Ishikawa (cell line): Measurements from ENCODE around the gene B3GAT2.

Experiments used
- CEBPB ChIP-seq: IDR thresholded peaks from 2 replicates; pipeline ENCODE4 v1.6.1; 2012
- CREB1 ChIP-seq: IDR thresholded peaks from 2 replicates; pipeline ENCODE4 v1.6.1; 2012; ENCODE audit warnings: low read depth
- EGR1 ChIP-seq: IDR thresholded peaks from 2 replicates; pipeline ENCODE4 v1.6.1; 2012
- EP300 ChIP-seq: IDR thresholded peaks from 2 replicates; pipeline ENCODE4 v1.6.1; 2012; ENCODE audit warnings: borderline replicate concordance
- FOXM1 ChIP-seq: IDR thresholded peaks from 2 replicates; pipeline ENCODE4 v1.6.1; 2012; ENCODE audit warnings: low read depth, borderline replicate concordance
- NFIC ChIP-seq: IDR thresholded peaks from 2 replicates; pipeline ENCODE4 v1.6.1; 2012
- RAD21 ChIP-seq: IDR thresholded peaks from 2 replicates; pipeline ENCODE4 v1.6.1; 2012; ENCODE audit warnings: low read depth
- TAF1 ChIP-seq: IDR thresholded peaks from 2 replicates; pipeline ENCODE4 v1.6.1; 2012; ENCODE audit warnings: low read depth, mild to moderate bottlenecking
- TCF12 ChIP-seq: IDR thresholded peaks from 2 replicates; pipeline ENCODE4 v1.6.1; 2012; ENCODE audit warnings: low read depth
- TEAD4 ChIP-seq: IDR thresholded peaks from 2 replicates; pipeline ENCODE4 v1.6.1; 2012
- YY1 ChIP-seq: IDR thresholded peaks from 2 replicates; pipeline ENCODE4 v1.6.1; 2012; ENCODE audit warnings: low read depth
- ZBTB7A ChIP-seq: IDR thresholded peaks from 2 replicates; pipeline ENCODE4 v1.6.1; 2012; ENCODE audit warnings: low read depth
- TF ChIP-seq, protein P1 (sequence below): IDR thresholded peaks from 2 replicates; pipeline ENCODE4 v1.6.1; 2012; ENCODE audit warnings: low read depth, mild to moderate bottlenecking
- TF ChIP-seq, protein P2 (sequence below): IDR thresholded peaks from 2 replicates; pipeline ENCODE4 v1.6.1; 2012
- TF ChIP-seq, protein P3 (sequence below): IDR thresholded peaks from 2 replicates; pipeline ENCODE4 v1.6.1; 2012

The B3GAT2 gene

DNA sequence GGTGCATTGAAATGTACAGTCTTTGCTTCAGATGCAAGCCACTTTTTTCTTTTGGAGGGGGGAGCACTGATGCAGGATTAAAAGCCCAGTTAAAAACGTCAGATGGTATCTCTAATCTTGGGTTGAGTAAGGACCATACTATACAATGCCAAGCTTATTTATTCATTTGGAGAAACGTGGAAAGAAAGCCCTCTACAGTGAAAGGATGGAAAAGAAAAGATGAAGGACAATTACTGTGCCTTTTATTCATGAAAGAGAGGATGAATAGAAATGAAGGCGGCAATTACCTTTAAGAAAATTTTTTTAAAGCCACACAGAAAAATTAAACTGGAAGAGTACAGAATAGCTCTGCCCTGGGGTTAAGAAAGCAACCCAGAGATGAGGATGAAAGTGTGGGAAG, 2.7 kb downstream of the B3GAT2 start:
- no peak for TF ChIP-seq CEBPB
- TF ChIP-seq TCF12, result no peak
- TF ChIP-seq EGR1, result no peak
- TF ChIP-seq ZBTB7A, result no peak

DNA sequence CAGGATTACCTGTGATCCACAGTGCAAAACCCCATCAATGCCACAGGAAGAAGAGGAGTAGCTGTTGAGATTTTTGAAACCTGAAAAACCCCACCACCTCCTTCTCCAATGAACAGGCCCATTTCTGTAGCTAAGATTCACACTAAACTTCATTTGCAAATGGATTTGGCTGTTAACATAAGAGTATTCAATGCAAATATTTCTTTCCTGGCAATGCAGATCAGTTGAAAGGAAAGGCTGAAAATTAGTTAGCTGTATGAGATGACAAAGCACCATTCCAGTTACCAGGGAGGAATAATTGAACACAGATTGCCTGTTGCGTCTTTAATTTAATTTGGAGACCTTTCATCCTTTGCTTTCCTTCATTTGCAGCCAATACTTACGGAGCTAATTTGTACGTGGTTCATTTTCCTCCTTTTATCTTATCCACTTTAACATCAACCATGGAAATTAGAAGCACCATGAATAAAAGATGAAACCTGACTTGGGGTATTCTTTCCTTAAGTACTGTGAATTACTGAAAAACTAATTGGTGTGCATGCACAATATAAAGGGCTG, 4.2 kb downstream of the B3GAT2 start:
- TF ChIP-seq CEBPB (no peak), TEAD4 (no peak), CREB1 (no peak), NFIC (no peak), TAF1 (no peak), FOXM1 (no peak), TCF12 (no peak), RAD21 (no peak), EGR1 (no peak), YY1 (no peak), EP300 (no peak), ZBTB7A (no peak)
- TF ChIP-seq, protein P1, sequence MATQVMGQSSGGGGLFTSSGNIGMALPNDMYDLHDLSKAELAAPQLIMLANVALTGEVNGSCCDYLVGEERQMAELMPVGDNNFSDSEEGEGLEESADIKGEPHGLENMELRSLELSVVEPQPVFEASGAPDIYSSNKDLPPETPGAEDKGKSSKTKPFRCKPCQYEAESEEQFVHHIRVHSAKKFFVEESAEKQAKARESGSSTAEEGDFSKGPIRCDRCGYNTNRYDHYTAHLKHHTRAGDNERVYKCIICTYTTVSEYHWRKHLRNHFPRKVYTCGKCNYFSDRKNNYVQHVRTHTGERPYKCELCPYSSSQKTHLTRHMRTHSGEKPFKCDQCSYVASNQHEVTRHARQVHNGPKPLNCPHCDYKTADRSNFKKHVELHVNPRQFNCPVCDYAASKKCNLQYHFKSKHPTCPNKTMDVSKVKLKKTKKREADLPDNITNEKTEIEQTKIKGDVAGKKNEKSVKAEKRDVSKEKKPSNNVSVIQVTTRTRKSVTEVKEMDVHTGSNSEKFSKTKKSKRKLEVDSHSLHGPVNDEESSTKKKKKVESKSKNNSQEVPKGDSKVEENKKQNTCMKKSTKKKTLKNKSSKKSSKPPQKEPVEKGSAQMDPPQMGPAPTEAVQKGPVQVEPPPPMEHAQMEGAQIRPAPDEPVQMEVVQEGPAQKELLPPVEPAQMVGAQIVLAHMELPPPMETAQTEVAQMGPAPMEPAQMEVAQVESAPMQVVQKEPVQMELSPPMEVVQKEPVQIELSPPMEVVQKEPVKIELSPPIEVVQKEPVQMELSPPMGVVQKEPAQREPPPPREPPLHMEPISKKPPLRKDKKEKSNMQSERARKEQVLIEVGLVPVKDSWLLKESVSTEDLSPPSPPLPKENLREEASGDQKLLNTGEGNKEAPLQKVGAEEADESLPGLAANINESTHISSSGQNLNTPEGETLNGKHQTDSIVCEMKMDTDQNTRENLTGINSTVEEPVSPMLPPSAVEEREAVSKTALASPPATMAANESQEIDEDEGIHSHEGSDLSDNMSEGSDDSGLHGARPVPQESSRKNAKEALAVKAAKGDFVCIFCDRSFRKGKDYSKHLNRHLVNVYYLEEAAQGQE, result no peak
- TF ChIP-seq, protein P2, sequence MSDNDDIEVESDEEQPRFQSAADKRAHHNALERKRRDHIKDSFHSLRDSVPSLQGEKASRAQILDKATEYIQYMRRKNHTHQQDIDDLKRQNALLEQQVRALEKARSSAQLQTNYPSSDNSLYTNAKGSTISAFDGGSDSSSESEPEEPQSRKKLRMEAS, result no peak
- TF ChIP-seq, protein P3, sequence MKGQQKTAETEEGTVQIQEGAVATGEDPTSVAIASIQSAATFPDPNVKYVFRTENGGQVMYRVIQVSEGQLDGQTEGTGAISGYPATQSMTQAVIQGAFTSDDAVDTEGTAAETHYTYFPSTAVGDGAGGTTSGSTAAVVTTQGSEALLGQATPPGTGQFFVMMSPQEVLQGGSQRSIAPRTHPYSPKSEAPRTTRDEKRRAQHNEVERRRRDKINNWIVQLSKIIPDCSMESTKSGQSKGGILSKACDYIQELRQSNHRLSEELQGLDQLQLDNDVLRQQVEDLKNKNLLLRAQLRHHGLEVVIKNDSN, result no peak

DNA sequence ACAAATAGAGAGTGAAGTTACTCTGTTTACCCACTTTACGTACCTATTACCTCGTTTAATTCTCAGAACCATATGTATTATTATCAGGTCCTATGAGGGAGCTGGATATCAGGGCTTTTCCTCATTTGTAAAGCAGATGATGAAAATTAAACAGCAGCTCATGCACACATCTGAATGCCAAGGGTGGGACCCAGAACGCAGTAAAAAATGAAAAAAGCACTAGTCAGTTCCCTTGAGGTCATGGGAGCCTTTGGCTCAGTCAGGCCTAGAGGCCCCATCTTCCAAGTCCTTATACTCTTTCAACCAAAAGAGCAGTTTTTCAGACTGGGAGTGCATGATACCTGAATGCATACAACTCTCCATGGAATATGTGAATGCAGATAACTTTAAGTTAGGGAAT, 23.0 kb downstream of the B3GAT2 start:
- TF ChIP-seq ZBTB7A (no peak), EGR1 (no peak), CEBPB (no peak), TAF1 (no peak), CREB1 (no peak), NFIC (no peak), TCF12 (no peak), FOXM1 (no peak), RAD21 (no peak), YY1 (no peak)
- TF ChIP-seq, protein P3, result no peak
- TF ChIP-seq, protein P1, result no peak

DNA sequence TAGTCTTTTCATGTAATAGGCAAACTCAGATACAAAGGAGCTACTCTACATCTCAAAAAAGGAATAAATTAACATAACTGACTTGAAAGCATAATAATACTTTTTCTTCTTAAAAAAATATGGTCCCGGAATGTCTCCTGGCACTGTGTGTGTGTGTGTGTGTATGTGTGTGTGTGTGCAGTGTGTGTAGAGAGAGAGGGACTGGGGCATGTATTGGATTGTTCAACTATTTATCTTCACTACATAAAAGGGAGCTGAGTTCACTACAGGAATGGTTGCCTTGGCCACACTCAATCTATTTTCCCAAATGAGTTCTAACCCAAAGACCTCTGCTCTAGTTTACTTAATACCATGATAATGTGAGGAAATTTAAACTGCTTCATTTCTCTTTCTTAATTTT, 51.1 kb downstream of the B3GAT2 start:
- TF ChIP-seq EGR1 (no peak), CREB1 (no peak), TEAD4 (no peak), CEBPB (no peak), NFIC (no peak), YY1 (no peak), TCF12 (no peak), FOXM1 (no peak), TAF1 (no peak), RAD21 (no peak)
- TF ChIP-seq, protein P2, result no peak
- TF ChIP-seq, protein P1, result no peak
